Esophagus muscularis mucosa (tissue), 4 donors: ENCODE results near the gene CASS4. TPM values are rescaled to one million over a fixed set of nuclear protein-coding genes. Genes with fewer than 3 reads are reported as not detected.

ENCODE experiments used
- DNase-seq: peaks from one replicate; pipeline ENCODE4 v3.0.0-alpha.2; 2017; ENCODE audit errors: extremely low spot score
- H3K27ac ChIP-seq, 4 donors: fragments of 200-600 bp; sonication (generic); replicated peaks in 1 of 4; 1 replicate in 3 of 4; 2 replicates in 1 of 4; pipeline ENCODE4 v1.5.1; 2016 to 2019; ENCODE audit warnings: mild to moderate bottlenecking in 1 of 4
- H3K27me3 ChIP-seq, 4 donors: fragments of 200-600 bp; sonication (generic); one replicate each; pipeline versions ENCODE4 v1.5.1 to v1.6.0; 2016 to 2019
- H3K36me3 ChIP-seq, 4 donors: fragments of 200-600 bp; sonication (generic); one replicate each; pipeline ENCODE4 v1.5.1; 2016 to 2019
- H3K4me1 ChIP-seq, 4 donors: fragments of 200-600 bp; sonication (generic); one replicate each; pipeline ENCODE4 v1.5.1; 2016 to 2019
- H3K4me3 ChIP-seq, 4 donors: fragments of 200-600 bp; sonication (generic); 1 replicate in 2 of 4; 2 replicates in 2 of 4; pipeline ENCODE4 v1.5.1; 2016 to 2019; ENCODE audit warnings: mild to moderate bottlenecking in 4 of 4, moderate library complexity in 1 of 4
- H3K9me3 ChIP-seq, 4 donors: fragments of 200-600 bp; sonication (generic); 1 replicate in 3 of 4; 2 replicates in 1 of 4; pipeline ENCODE4 v1.5.1; 2016 to 2019
- EP300 ChIP-seq: sonication (generic); formaldehyde crosslinking; IDR thresholded peaks from one replicate; pipeline ENCODE4 v1.6.1; 2017; ENCODE audit warnings: antibody characterized with exemption
- POLR2A ChIP-seq: fragments of 450-650 bp; IDR thresholded peaks from one replicate; pipeline ENCODE4 v1.6.1; 2017; ENCODE audit warnings: antibody characterized with exemption, moderate library complexity, mild to moderate bottlenecking, low read depth
- POLR2AphosphoS5 ChIP-seq, 2 donors: sonication (generic); formaldehyde crosslinking; IDR thresholded peaks; one replicate each; pipeline ENCODE4 v1.6.1; 2017; ENCODE audit warnings: antibody characterized with exemption in 2 of 2
- WGBS: methylation state at CpG from one replicate; pipeline ENCODE4 v1.1.5; 2018; 5-methylcytosine and 5-hydroxymethylcytosine counted together
- intact Hi-C: fragments of 100-400 bp; cut with DNase I; formaldehyde crosslinking; loops from one replicate; pipeline ENCODE4 v1.15.1; 2023
- total RNA-seq, 4 donors: library from RNA; depleted of rRNA; stranded (reverse); fragments of >200 nt; gene quantifications; one replicate each; pipeline versions ENCODE4 v1.1.0 to v1.2.1, GENCODE V29; 2016
- TF ChIP-seq, protein P1 (sequence below), 3 experiments: fragments of 200-600 bp in 2 of 3; fragments of 450-650 bp in 1 of 3; sonication (generic) in 2 of 3; IDR thresholded peaks; one replicate each; pipeline ENCODE4 v1.5.1; 2017 to 2019; ENCODE audit warnings: antibody characterized with exemption in 3 of 3, mild to moderate bottlenecking in 2 of 3, moderate library complexity in 1 of 3

Gene CASS4
- total RNA-seq, 4 donors from 2014 or later = 3.1 to 8.1 (median 5.4) TPM

DNA sequence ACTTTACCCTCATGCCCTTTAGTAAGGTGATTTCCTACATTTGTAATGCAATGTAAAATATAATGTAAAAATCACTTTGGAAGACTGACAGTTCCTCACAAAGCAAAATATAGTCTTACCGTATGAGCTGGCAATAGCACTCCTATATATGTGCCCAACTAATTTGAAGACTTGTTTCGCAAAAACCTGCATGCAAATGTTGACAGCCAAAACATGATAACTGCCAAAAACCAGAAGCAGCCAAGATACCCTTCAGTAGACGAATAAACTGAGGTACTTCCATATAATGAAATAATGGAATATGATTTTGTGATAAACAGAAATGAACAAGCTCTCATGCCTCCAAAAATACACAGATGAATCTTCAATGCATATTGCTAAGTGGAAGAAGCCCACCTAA, 33.7 kb upstream of the CASS4 start:
- DNase-seq = no peak
- peaks cover 0 to 3% (median 0%) of the 10 kb centered on the region in 4 donors for H3K36me3 ChIP-seq
- WGBS = 96% methylated on average over 3 of the region's 3 CpGs
- H3K9me3 ChIP-seq = no peaks in the 10 kb centered on the region
- no peaks in the 10 kb centered on the region for H3K4me1 ChIP-seq
- no peaks in the 10 kb centered on the region for H3K27me3 ChIP-seq
- H3K4me3 ChIP-seq = no peak overlapping the region
- intact Hi-C loops = no loop called here
- no peak for TF ChIP-seq EP300
- TF ChIP-seq, protein P1, sequence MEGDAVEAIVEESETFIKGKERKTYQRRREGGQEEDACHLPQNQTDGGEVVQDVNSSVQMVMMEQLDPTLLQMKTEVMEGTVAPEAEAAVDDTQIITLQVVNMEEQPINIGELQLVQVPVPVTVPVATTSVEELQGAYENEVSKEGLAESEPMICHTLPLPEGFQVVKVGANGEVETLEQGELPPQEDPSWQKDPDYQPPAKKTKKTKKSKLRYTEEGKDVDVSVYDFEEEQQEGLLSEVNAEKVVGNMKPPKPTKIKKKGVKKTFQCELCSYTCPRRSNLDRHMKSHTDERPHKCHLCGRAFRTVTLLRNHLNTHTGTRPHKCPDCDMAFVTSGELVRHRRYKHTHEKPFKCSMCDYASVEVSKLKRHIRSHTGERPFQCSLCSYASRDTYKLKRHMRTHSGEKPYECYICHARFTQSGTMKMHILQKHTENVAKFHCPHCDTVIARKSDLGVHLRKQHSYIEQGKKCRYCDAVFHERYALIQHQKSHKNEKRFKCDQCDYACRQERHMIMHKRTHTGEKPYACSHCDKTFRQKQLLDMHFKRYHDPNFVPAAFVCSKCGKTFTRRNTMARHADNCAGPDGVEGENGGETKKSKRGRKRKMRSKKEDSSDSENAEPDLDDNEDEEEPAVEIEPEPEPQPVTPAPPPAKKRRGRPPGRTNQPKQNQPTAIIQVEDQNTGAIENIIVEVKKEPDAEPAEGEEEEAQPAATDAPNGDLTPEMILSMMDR (IDR thresholded peaks at IDR 0.05) = no peak
- TF ChIP-seq POLR2AphosphoS5 (IDR thresholded peaks at IDR 0.05) = no peak
- no peak for TF ChIP-seq POLR2A
- H3K27ac ChIP-seq = no peak overlapping the region

DNA sequence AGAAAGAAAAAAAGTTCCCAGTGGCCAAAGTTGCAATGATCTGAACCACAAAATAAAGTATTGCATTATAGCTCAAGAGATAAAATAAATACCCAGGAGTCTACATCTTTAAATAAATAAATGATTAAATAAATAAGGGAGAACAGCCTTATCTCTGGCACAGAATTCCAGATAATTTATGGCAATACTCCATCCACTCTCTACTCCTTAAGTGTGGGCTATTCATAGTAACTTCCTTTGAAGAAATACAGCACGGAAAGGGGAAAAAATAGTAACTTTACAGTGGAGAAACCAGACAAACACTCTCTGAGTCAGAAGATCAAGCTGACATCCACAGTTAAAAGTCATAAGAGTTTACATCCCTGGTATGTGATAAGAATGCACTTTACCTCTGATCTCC, 31.7 kb upstream of the CASS4 start:
- H3K9me3 ChIP-seq = no peaks in the 10 kb centered on the region
- no peak for TF ChIP-seq EP300
- TF ChIP-seq, protein P1 (IDR thresholded peaks at IDR 0.05) = no peak
- TF ChIP-seq POLR2AphosphoS5 (IDR thresholded peaks at IDR 0.05) = no peak
- no peak for TF ChIP-seq POLR2A
- DNase-seq = no peak
- H3K27me3 ChIP-seq = no peaks in the 10 kb centered on the region
- intact Hi-C loops = no loop called here
- H3K27ac ChIP-seq = no peak overlapping the region
- no peaks in the 10 kb centered on the region for H3K4me1 ChIP-seq
- peaks cover 0 to 10% (median 0%) of the 10 kb centered on the region in 4 donors for H3K36me3 ChIP-seq
- WGBS = 44% methylated on average over 1 of the region's 1 CpG
- no peak overlapping the region for H3K4me3 ChIP-seq

DNA sequence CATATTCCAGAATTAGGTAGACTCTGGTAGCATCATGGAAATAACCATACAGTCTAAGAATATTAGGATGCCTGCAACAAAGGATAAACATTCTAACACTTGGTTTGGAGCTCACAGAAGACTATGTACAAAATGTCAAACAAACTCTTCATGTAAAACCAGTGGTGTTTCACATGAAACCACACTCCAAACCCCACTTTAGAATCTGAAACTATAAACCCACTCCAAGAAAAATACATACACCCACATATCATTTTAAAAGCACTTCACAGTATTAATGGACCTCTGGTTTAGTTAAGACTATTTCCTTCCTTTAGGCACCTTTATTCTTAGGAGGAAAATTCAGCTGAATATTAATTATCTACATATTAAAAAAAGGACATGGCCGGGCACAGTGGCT, 30.6 kb upstream of the CASS4 start:
- intact Hi-C loops = no loop called here
- Histone ChIP-seq H3K4me1 (no peaks in the 10 kb centered on the region), H3K9me3 (no peaks in the 10 kb centered on the region), H3K27ac (no peak overlapping the region), H3K27me3 (no peaks in the 10 kb centered on the region), H3K4me3 (no peak overlapping the region), H3K36me3 (peaks cover 0 to 15% (median 7%) of the 10 kb centered on the region in 4 donors)
- no peak for DNase-seq
- 92% methylated on average over 1 of the region's 1 CpG for WGBS
- TF ChIP-seq EP300 (no peak), POLR2A (no peak), POLR2AphosphoS5 (IDR thresholded peaks at IDR 0.05) (no peak)
- TF ChIP-seq, protein P1 (IDR thresholded peaks at IDR 0.05) = no peak

DNA sequence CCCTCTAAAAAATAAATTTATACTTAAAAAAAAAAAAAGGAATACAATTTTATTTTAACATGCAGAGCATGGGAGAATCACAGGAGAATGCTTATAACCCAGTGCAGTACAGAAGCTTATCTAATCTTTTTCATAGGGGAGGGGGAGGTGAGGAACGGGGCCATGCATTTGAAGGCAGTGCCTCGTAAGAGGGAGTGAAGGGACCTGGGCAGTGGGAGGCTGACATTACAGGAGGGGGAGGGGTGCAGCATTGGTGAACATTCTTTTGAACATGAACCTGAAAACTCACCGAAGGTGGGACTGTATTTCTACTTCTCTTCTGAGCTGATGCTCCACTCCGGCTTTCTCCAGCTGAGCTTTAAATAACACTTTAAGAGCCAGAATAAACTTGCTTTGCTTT, 29.4 kb upstream of the CASS4 start:
- 80% methylated on average over 4 of the region's 4 CpGs for WGBS
- DNase-seq = peak; percentile 81

More for the DNA sequence above, 29.4 kb upstream of the CASS4 start:
- H3K9me3 ChIP-seq = no peaks in the 10 kb centered on the region
- H3K36me3 ChIP-seq = peaks cover 0 to 15% (median 7%) of the 10 kb centered on the region in 4 donors
- no peak overlapping the region for H3K4me3 ChIP-seq
- H3K4me1 ChIP-seq = no peaks in the 10 kb centered on the region
- H3K27me3 ChIP-seq = no peaks in the 10 kb centered on the region
- no peak overlapping the region for H3K27ac ChIP-seq
- TF ChIP-seq POLR2A (no peak), POLR2AphosphoS5 (IDR thresholded peaks at IDR 0.05) (no peak), EP300 (no peak)
- TF ChIP-seq, protein P1 (IDR thresholded peaks at IDR 0.05) = no peak
- intact Hi-C loops = no loop called here
